Ascending aorta (tissue), 2 donors: ENCODE measurements around the gene SERPINB2. TPM values are rescaled to one million over a fixed set of nuclear protein-coding genes. Genes with fewer than 3 reads are reported as not detected.
"Not testable (repeated sequence)": the region's sequence is repeated elsewhere in the genome, so short reads cannot be mapped to it uniquely, and the experiment has no call there.

Experiments
- DNase-seq, 2 donors: peaks; one replicate each; pipeline ENCODE4 v3.0.0-alpha.2; 2019; ENCODE audit warnings: low spot score in 2 of 2
- H3K27ac ChIP-seq, 2 donors: fragments of 200-600 bp; sonication (generic); one replicate each; pipeline ENCODE4 v1.5.1; 2016 to 2017; ENCODE audit warnings: mild to moderate bottlenecking in 1 of 2
- H3K27me3 ChIP-seq: fragments of 200-600 bp; sonication (generic); one replicate; pipeline ENCODE4 v1.5.1; 2017
- H3K36me3 ChIP-seq, 2 donors: fragments of 200-600 bp; sonication (generic); one replicate each; pipeline ENCODE4 v1.5.1; 2016
- H3K4me1 ChIP-seq, 2 donors: fragments of 200-600 bp; sonication (generic); one replicate each; pipeline ENCODE4 v1.5.1; 2016 to 2017; ENCODE audit warnings: mild to moderate bottlenecking in 1 of 2
- H3K4me3 ChIP-seq, 2 donors: fragments of 200-600 bp; sonication (generic); one replicate each; pipeline ENCODE4 v1.5.1; 2016 to 2017; ENCODE audit warnings: mild to moderate bottlenecking in 1 of 2
- H3K9me3 ChIP-seq, 2 donors: fragments of 200-600 bp; sonication (generic); one replicate each; pipeline ENCODE4 v1.5.1; 2016
- CTCF ChIP-seq, 3 experiments: fragments of 200-600 bp in 2 of 3; fragments of 450-650 bp in 1 of 3; sonication (generic) in 2 of 3; IDR thresholded peaks; one replicate each; pipeline ENCODE4 v1.5.1; 2016 to 2019; ENCODE audit warnings: antibody characterized with exemption in 3 of 3, mild to moderate bottlenecking in 1 of 3, moderate library complexity in 1 of 3
- intact Hi-C: fragments of 100-400 bp; cut with DNase I; formaldehyde crosslinking; loops from one replicate; pipeline ENCODE4 v1.15.1; 2023
- total RNA-seq: library from RNA; depleted of rRNA; stranded (reverse); fragments of >200 nt; gene quantifications from one replicate; pipeline ENCODE4 v1.1.0, GENCODE V29; 2016

SERPINB2 gene
- total RNA-seq, 1 donor from 2014 or later, result not detected

GRCh38 chr18:63936156-63936931, 48.8 kb downstream of the SERPINB2 start:
- Histone ChIP-seq H3K4me3 (peak overlapping the region; percentile 58 to 82), H3K4me1 (peaks cover 0 to 5% of the 10 kb centered on the region in 2 donors), H3K27ac (no peak overlapping the region), H3K36me3 (no peaks in the 10 kb centered on the region), H3K9me3 (no peaks in the 10 kb centered on the region), H3K27me3 (no peaks in the 10 kb centered on the region)
- peak; percentile 25 to 90 for DNase-seq
- intact Hi-C loops, result loop anchor here (1.0 kb wide), 1 partner anchor 418 kb away; no protein-coding TSS in a partner anchor
- TF ChIP-seq CTCF (IDR thresholded peaks at IDR 0.05), result peak; percentile 43 to 82 (median 68)

GRCh38 chr18:63936932-63937393, 49.5 kb downstream of the SERPINB2 start:
- DNase-seq, result no peak
- intact Hi-C loops, result loop anchor here (1.0 kb wide), 1 partner anchor 419 kb away; no protein-coding TSS in a partner anchor
- peak overlapping the region; percentile 58 to 82 for H3K4me3 ChIP-seq
- H3K27me3 ChIP-seq, result no peaks in the 10 kb centered on the region
- no peak for TF ChIP-seq CTCF (IDR thresholded peaks at IDR 0.05)
- peaks cover 0 to 5% of the 10 kb centered on the region in 2 donors for H3K4me1 ChIP-seq
- H3K27ac ChIP-seq, result no peak overlapping the region
- no peaks in the 10 kb centered on the region for H3K36me3 ChIP-seq
- H3K9me3 ChIP-seq, result no peaks in the 10 kb centered on the region

- intact Hi-C loops, result no loop called here
- no peaks in the 10 kb centered on the region for H3K36me3 ChIP-seq
- no peak overlapping the region for H3K4me3 ChIP-seq
- no peak overlapping the region for H3K27ac ChIP-seq
- no peaks in the 10 kb centered on the region for H3K9me3 ChIP-seq
- DNase-seq, result no peak
- H3K4me1 ChIP-seq, result peaks cover 0 to 5% of the 10 kb centered on the region in 2 donors
- H3K27me3 ChIP-seq, result no peaks in the 10 kb centered on the region
- no peak for TF ChIP-seq CTCF (IDR thresholded peaks at IDR 0.05)
These were observed 52.5 kb downstream of the SERPINB2 start for GRCh38 chr18:63940008-63940407.

- H3K4me1 ChIP-seq, DNase-seq, intact Hi-C loops, H3K9me3 ChIP-seq, H3K36me3 ChIP-seq, H3K27me3 ChIP-seq, H3K4me3 ChIP-seq, H3K27ac ChIP-seq: not testable (repeated sequence)
These were observed 53.1 kb downstream of the SERPINB2 start for GRCh38 chr18:63940543-63941050.

- Histone ChIP-seq H3K27ac (no peak overlapping the region), H3K4me3 (no peak overlapping the region), H3K9me3 (no peaks in the 10 kb centered on the region), H3K27me3 (no peaks in the 10 kb centered on the region), H3K4me1 (no peaks in the 10 kb centered on the region), H3K36me3 (no peaks in the 10 kb centered on the region)
- intact Hi-C loops, result no loop called here
- no peak for DNase-seq
- TF ChIP-seq CTCF (IDR thresholded peaks at IDR 0.05), result no peak
These were observed 59.7 kb downstream of the SERPINB2 start for GRCh38 chr18:63947051-63947790.
